GM18909 (cell line): ENCODE results near the gene STAG3.
A peak's percentile ranks its signal among the peaks of the same experiment; 100 is the strongest.
"Not testable (repeated sequence)": the region's sequence is repeated elsewhere in the genome, so short reads cannot be mapped to it uniquely, and the experiment has no call there.

Experiments
- ATAC-seq: cut with Tn5 transposase; IDR thresholded peaks from one replicate; pipeline ENCODE4 v1.9.1; 2021; ENCODE audit warnings: mild to moderate bottlenecking; ENCODE audit not compliant: unreplicated experiment, poor library complexity

Gene STAG3

GRCh38 chr7:100173806-100174495, 3.8 kb upstream of the STAG3 start:
- ATAC-seq, result no peak

DNA sequence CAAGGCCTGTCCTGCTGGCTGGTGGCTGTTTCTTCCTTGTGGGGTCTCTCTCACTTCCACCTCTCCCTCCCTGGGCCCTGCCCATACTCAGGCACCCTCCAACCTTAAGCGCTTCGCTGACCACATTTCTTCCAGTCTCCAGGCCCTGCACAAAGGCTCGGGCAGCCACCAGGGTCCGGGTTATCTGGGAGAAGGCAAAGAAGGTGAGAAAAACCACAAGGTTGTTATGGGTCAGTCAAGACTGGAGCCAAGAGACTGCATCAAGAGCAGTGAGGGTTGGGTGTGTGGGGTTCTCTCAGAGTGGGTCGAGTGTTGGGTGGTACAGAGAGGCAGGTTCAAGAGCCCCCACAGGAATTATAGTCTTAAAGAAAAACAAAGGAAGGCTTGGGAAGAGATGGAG, 3.1 kb upstream of the STAG3 start:
- no peak for ATAC-seq

DNA sequence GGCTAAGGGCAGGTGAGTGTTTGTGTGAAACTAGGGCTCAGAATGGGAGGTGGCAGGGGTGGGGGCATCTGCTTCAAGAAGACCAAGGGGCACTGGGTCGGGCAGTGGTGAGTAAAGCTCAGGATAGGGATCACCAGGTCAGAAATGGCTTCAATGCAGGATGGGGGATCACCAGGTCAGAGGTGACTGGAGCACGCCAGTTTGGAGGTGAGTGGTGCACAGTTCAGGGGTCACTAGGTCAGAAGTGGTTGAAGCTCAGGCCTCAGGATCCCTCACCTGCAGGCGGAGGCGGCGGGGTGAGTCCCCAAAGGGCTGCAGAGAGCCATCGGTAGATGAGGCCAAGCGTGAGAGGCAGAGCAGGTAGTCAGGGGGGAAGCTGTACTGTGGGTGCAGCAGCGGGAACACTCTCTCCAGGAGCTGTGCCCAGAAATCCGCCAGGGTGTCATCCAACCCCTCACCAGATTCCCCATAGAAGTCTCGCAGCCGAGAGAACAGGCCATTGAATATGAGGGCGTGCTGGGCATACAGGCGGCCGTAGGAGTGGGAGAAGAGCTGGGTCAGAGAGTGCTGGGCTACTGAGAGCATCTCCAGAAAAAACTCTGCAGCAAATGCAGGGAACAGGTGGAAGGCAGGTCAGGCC, 2.3 kb upstream of the STAG3 start:
- no peak for ATAC-seq

GRCh38 chr7:100176096-100177044, 1.3 kb upstream of the STAG3 start:
- ATAC-seq, result no peak

- not testable (repeated sequence) for ATAC-seq
Measured at GRCh38 chr7:100180084-100180483, 2.4 kb downstream of the STAG3 start.

DNA sequence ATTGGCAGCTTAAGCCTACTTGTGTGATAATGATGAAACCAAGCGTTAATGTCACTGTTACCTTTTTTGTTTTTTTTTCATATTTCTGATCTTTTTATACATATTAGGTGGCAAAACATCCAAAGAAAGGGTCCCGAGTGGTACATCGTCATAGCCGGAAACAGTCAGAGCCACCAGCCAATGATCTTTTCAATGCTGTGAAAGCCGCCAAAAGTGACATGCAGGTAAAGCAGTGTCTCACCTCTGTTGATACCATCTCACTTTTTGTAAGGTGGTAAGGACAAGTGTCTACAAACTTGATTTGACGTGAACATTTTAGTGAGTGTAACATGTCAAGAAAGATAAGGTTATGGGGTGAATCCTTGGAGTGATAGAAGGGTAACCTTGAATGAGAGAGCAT, 4.9 kb downstream of the STAG3 start:
- ATAC-seq, result not testable (repeated sequence)

DNA sequence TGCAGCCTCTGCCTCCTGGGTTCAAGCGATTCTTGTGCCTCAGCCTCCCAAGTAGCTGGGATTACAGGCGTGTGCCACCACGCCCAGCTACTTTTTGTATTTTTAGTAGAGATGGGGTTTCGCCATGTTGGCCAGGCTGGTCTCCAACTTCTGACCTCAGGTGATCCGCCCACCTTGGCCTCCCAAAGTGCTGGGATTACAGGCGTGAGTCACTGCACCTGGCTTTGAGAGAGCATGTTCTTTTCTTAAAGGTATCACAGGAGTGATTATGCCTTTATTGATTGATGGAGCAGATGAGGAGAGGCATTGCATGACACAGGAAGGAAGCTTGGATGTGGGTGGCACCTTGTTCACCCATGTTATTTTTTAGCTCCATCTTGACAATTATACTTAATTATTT, 5.4 kb downstream of the STAG3 start:
- not testable (repeated sequence) for ATAC-seq

DNA sequence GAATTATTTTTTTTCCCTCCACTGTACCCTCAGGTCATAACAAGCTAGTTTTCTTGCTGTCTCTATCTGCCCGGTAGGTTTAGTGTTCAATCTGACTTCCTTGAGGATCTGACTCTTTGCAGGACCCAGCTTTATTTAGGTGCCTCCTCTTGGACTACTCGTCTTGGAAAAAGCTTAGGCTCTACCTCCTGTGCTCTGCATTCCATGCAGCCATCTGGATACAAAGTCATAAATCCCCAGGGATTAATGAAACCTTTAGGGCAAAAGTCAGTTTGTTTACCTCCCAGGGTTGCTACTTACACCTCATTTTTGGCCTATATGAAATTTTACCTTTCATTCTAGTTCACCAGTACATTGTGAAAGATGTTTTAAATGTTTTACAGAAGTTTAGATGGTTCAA, 8.0 kb downstream of the STAG3 start:
- ATAC-seq, result no peak

DNA sequence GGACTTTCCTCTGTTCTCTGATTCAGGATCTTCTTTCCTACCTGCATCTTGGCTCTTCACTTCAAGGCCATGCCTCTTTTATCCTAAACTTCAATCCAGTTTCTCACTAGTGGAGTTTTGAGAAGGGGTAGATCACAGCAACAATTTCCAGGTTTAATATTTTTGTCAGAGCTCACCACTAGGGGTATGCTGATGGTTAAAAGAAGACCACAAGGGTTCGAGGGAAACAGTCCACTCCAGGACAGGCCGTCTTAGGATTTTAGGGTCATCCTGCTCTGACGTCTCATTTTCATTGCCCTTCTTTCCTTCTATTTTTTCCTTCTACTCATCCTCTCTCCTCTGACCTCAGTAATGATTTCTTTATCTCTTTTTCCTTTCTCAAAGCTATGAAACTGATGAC, 11.3 kb downstream of the STAG3 start:
- ATAC-seq, result no peak

GRCh38 chr7:100190048-100190711, 12.5 kb downstream of the STAG3 start:
- ATAC-seq, result no peak

GRCh38 chr7:100191775-100192174, 14.1 kb downstream of the STAG3 start:
- no peak for ATAC-seq

- not testable (repeated sequence) for ATAC-seq
Measured at GRCh38 chr7:100192281-100192862, 14.7 kb downstream of the STAG3 start.

- no peak for ATAC-seq
Measured at GRCh38 chr7:100192969-100193368, 15.3 kb downstream of the STAG3 start.

DNA sequence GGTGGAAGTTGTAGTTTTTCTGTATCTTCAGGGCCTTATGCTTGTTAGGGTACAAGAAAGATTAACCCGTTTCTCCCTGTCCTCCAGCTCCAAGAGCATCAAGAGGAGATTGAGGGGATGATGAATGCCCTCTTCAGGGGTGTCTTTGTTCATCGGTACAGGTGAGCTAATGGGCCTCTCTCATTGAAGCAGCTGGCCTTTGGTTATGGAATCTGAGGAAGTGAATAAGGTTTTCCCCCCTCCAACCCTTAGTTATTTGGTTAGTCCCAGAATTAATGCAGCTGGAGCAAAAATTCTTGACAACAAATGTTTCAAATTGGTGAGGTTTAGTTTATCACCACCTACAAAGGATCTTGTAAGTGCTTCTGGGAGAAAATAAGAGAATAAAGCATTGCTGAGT, 17.5 kb downstream of the STAG3 start:
- ATAC-seq, result no peak

GRCh38 chr7:100195901-100196322, 18.2 kb downstream of the STAG3 start:
- ATAC-seq, result not testable (repeated sequence)

DNA sequence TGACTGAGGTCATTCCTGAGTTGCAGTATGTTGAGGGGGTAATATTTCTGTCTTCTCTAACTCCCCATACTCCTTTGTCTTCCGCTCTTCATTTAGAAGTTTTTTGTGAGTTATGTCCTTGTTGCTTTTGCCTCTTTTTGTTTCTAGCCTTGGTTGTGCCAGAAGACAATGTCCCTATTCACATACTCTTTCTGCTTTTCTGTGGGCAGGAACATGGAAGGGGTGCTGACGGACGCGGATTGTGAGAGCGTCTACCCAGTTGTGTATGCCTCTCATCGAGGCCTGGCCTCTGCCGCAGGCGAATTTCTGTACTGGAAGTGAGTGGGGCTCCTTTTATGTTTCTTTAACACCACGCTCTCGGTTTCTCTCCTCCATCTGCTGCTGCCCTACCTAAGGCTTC, 20.5 kb downstream of the STAG3 start:
- no peak for ATAC-seq

GRCh38 chr7:100200693-100201092, 23.0 kb downstream of the STAG3 start:
- no peak for ATAC-seq

- no peak for ATAC-seq
Measured at GRCh38 chr7:100204454-100204853, 26.7 kb downstream of the STAG3 start.

DNA sequence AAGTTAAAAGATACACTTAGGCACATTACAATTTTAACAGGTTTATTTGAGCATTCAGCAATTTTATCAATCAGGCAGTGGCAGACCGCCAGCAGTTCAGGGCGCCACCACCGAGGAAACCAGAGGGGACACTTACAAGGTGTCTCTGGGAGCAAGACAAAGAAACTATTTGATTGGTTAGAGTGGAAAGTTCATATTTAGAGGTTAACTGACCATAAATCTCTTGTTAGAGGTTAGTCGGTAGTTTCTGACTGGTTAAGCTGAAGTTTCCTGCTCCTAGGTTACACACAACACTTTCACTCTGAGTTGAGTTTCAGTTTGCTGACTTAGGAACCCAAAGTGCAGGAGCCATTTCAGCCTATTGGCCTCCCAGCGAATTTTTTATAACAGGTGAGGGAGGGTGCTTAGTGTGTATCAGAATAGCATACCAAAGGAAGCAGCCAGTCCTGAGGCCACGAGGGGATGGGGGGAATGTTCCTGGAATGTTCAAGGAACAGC, 31.2 kb downstream of the STAG3 start:
- ATAC-seq, result peak; percentile 78

DNA sequence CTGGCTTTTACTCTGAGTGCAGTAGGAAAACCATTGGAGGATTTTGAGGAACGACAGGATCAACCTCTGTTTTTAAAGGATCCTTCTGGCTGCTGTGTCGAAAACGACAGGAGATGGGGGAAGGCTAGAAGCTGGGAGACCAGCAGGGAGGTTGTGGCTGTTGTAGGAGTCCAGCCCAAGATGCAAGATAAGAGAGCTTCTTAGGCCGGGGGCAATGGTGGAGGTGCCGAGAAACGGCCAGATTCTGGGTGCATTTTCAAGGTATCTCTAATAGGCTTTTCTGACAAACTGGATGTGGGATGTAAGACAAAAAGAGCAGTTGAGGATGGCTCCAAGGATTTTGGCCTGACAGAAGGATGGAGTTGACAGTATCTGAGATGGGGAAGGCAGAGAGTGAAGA, 31.8 kb downstream of the STAG3 start:
- no peak for ATAC-seq
